BLaER1 treated with 17β-estradiol and CSF1 and Interleukin-3, amounts not matched to agents 10 nM and 100 nM (cell line): ENCODE data around the gene MAS1L.

Source experiments
- H3K27ac ChIP-seq, 11 experiments: shearing (Covaris generic); formaldehyde crosslinking; 2 replicates each; pipeline ENCODE4 v1.8.1; 2022
- H3K27me3 ChIP-seq, 11 experiments: shearing (Covaris generic); formaldehyde crosslinking; 2 replicates each; pipeline ENCODE4 v1.8.1; 2022
- H3K36me3 ChIP-seq, 11 experiments: shearing (Covaris generic); formaldehyde crosslinking; 2 replicates each; pipeline ENCODE4 v1.8.1; 2022
- H3K4me1 ChIP-seq, 10 experiments: shearing (Covaris generic); formaldehyde crosslinking; 2 replicates each; pipeline ENCODE4 v1.8.1; 2022
- H3K4me2 ChIP-seq, 11 experiments: shearing (Covaris generic); formaldehyde crosslinking; 2 replicates each; pipeline ENCODE4 v1.8.1; 2022
- H3K4me3 ChIP-seq, 10 experiments: shearing (Covaris generic); formaldehyde crosslinking; 2 replicates each; pipeline ENCODE4 v1.8.1; 2022
- H3K9ac ChIP-seq, 11 experiments: shearing (Covaris generic); formaldehyde crosslinking; 2 replicates each; pipeline ENCODE4 v1.8.1; 2022
- H3K9me3 ChIP-seq, 11 experiments: shearing (Covaris generic); formaldehyde crosslinking; replicated peaks in 1 of 11; 2 replicates each; pipeline ENCODE4 v1.8.1; 2022
- H4K20me1 ChIP-seq, 11 experiments: shearing (Covaris generic); formaldehyde crosslinking; 2 replicates each; pipeline ENCODE4 v1.8.1; 2022
- Cebpa-rat ChIP-seq, 11 experiments: shearing (Covaris generic); IDR thresholded peaks; 2 replicates each; pipeline ENCODE4 v1.8.1; 2022

MAS1L gene

DNA sequence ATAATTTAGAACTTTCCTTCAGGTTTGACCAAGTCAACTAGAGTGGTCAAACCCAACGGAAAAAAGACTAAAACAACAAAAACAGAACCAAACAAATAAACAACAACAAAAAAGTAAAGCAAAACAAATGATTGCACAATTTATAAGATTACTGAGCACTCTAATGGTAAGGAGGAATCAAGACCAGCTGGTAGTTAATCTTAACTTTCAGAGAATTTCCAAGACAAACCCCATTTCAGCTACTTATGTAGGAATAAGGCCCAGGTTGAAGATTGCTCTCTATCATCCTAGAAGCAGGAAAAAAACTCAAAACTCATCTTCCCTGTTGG, 37.5 kb upstream of the MAS1L start:
- no peak overlapping the region for H3K4me2 ChIP-seq
- H3K9ac ChIP-seq = no peak overlapping the region
- H3K9me3 ChIP-seq = peaks cover 5 to 17% (median 12%) of the 10 kb centered on the region in 11 experiments; a peak in 21 of 22 replicates
- no peaks in the 10 kb centered on the region for H3K4me1 ChIP-seq
- H3K4me3 ChIP-seq = no peak overlapping the region
- no peak overlapping the region for H3K27ac ChIP-seq
- H4K20me1 ChIP-seq = no peaks in the 10 kb centered on the region
- TF ChIP-seq Cebpa-rat (IDR thresholded peaks at IDR 0.05) = no peak
- H3K36me3 ChIP-seq = no peaks in the 10 kb centered on the region
- H3K27me3 ChIP-seq = no peaks in the 10 kb centered on the region

DNA sequence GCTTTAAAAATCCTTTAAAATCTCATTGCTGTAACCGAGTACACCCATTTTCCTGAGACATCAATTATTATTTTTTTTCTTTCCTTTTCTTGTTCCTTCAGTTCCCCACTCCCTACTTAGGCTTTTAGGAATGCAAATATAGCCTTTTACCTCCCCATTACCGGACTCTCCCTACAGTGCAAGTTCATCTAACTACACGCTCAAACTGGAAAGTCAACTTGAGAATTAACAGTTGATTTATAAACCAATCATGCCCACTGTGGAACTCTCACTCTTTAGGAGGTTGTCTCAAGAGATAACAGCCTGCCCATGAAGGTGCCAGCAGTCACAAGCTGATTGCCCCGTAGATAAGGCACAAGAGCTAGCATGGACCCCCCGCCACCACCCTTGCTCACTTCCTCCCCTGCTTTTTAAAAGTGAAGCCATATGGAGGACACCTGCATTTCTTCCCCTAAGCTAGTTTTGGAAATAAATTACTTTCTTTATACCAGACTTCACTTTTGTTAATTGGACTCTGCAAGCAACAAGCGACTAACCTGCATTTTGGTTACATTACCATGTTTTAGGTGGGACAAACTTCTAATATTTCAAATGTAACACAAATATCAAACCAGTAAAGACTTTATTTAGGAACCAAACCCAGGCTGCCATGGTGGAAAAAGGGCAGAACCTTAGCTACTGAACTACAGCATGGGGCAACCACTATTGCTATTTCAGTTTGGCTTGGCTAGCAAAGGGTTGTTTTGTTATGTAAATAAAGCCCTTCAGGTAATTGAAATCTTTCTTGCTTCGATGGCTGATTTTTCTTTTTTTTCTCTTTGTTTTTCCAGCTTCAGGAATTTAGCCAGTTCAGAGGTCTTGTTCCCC, 36.9 kb upstream of the MAS1L start:
- Histone ChIP-seq H3K36me3 (no peaks in the 10 kb centered on the region), H3K9me3 (peaks cover 5 to 17% (median 12%) of the 10 kb centered on the region in 11 experiments; a peak in 21 of 22 replicates), H3K9ac (no peak overlapping the region), H3K4me3 (no peak overlapping the region), H4K20me1 (no peaks in the 10 kb centered on the region), H3K4me1 (no peaks in the 10 kb centered on the region), H3K27me3 (no peaks in the 10 kb centered on the region), H3K27ac (no peak overlapping the region), H3K4me2 (no peak overlapping the region)
- TF ChIP-seq Cebpa-rat (IDR thresholded peaks at IDR 0.05) = no peak

DNA sequence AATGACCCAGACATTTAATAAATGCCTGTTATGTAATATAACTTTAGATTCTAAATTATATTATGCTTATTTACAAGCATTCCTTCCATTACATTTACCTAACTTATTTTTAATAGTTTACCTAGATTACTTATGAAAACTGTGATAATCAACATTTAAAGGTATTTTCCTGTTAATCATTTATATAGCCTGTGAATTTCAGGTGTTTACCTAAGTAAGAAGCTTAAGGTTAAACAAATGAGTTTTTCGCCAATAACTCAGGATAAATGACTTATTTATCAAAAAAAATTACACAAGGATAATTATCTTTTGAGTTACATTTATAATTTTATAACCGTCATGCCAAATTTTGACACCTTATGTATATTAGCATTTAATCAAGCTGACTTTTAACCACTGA, 36.3 kb upstream of the MAS1L start:
- Histone ChIP-seq H3K4me2 (no peak overlapping the region), H3K4me1 (no peaks in the 10 kb centered on the region), H3K27me3 (no peaks in the 10 kb centered on the region), H3K36me3 (no peaks in the 10 kb centered on the region), H3K9ac (no peak overlapping the region), H3K9me3 (peaks cover 5 to 17% (median 12%) of the 10 kb centered on the region in 11 experiments; a peak in 21 of 22 replicates), H3K4me3 (no peak overlapping the region), H4K20me1 (no peaks in the 10 kb centered on the region), H3K27ac (no peak overlapping the region)
- no peak for TF ChIP-seq Cebpa-rat (IDR thresholded peaks at IDR 0.05)

DNA sequence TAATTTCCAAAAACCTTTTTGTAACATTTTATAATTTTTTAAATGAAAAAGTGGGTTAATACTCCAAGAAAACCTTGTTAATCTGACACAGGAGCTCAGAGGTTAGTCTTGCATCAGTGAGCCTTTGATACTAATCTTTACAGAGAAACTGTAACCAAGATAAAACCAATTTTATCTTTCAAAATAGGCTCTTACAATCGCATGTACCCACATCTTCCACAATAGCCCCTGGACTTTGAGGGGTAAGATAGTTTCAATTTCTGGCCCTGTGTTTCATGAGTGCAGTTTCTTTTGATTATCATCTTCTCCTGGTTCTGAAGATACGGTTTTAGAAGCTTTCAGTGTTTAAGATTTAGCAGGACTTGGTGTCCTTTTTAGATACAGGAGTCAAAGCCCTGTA, 34.5 kb upstream of the MAS1L start:
- Histone ChIP-seq H3K4me3 (no peak overlapping the region), H3K4me1 (peaks cover 0 to under 1% (median 0%) of the 10 kb centered on the region in 10 experiments; a peak in 1 of 20 replicates), H3K27ac (no peak overlapping the region), H3K27me3 (no peaks in the 10 kb centered on the region), H3K9me3 (peaks cover 5 to 17% (median 12%) of the 10 kb centered on the region in 11 experiments; a peak in 21 of 22 replicates), H3K9ac (no peak overlapping the region), H3K36me3 (no peaks in the 10 kb centered on the region), H4K20me1 (no peaks in the 10 kb centered on the region), H3K4me2 (no peak overlapping the region)
- TF ChIP-seq Cebpa-rat (IDR thresholded peaks at IDR 0.05) = no peak

DNA sequence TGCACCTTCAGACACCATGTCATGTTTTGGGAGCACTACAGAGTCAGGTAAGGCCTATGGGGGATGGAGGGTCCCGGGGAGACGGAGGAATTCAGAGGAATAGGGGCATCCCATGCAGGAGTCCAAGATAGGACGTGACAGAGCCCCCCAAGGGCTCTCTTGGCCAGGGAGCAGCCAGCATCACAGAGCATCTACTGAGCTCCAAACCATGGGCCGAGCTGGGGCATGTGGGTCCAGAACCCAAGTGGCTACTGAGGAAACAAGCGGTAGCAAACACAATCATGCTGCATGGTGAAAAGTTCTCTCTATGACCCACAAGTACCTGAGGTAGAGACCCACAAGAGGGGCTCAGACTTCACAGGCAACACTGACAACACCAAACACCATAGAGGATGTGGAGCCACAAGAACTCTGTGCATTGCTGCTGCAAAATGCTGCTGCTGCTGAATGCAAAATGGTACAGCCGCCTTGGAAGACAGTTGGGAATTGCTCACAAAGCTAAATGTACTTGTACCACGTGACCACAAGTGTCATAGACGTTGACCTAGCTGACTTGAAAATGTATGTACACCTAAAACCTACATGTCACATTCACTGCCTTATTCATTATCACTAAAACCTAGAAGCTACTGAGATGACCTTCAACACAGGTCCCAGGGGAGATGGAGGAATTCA, 33.4 kb upstream of the MAS1L start:
- no peak overlapping the region for H3K27ac ChIP-seq
- H4K20me1 ChIP-seq = no peaks in the 10 kb centered on the region
- H3K9me3 ChIP-seq = peaks cover 5 to 17% (median 13%) of the 10 kb centered on the region in 11 experiments; a peak in 21 of 22 replicates
- no peaks in the 10 kb centered on the region for H3K27me3 ChIP-seq
- H3K4me3 ChIP-seq = no peak overlapping the region
- no peaks in the 10 kb centered on the region for H3K36me3 ChIP-seq
- H3K9ac ChIP-seq = no peak overlapping the region
- no peak overlapping the region for H3K4me2 ChIP-seq
- no peak for TF ChIP-seq Cebpa-rat (IDR thresholded peaks at IDR 0.05)
- peaks cover 0 to 11% (median 5%) of the 10 kb centered on the region in 10 experiments; a peak in 12 of 20 replicates for H3K4me1 ChIP-seq

DNA sequence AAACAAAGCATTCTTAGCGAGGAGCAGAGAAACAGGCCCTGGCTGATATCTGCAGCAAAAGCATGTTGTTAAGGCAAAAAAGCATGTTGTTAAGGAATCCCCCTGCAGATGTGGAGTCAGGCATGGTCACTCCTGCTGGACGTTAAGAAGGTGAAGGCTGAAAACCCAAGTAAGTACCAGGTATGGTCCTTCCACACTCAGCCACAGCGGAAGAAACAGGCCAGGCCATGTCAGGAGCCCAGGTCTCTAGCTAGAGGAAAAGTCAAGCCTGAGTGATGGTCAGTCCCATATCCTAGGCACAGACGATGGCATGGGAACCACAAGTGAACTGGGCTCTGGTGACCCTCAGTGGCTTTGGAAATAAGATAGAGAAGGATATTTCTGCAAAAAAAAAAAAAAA, 32.5 kb upstream of the MAS1L start:
- no peak for TF ChIP-seq Cebpa-rat (IDR thresholded peaks at IDR 0.05)
- no peak overlapping the region for H3K4me2 ChIP-seq
- H3K27me3 ChIP-seq = no peaks in the 10 kb centered on the region
- no peaks in the 10 kb centered on the region for H3K36me3 ChIP-seq
- no peaks in the 10 kb centered on the region for H4K20me1 ChIP-seq
- no peak overlapping the region for H3K9ac ChIP-seq
- peaks cover 0 to 20% (median 11%) of the 10 kb centered on the region in 10 experiments; a peak in 12 of 20 replicates for H3K4me1 ChIP-seq
- no peak overlapping the region for H3K27ac ChIP-seq
- H3K4me3 ChIP-seq = no peak overlapping the region
- peaks cover 5 to 17% (median 13%) of the 10 kb centered on the region in 11 experiments; a peak in 21 of 22 replicates for H3K9me3 ChIP-seq

DNA sequence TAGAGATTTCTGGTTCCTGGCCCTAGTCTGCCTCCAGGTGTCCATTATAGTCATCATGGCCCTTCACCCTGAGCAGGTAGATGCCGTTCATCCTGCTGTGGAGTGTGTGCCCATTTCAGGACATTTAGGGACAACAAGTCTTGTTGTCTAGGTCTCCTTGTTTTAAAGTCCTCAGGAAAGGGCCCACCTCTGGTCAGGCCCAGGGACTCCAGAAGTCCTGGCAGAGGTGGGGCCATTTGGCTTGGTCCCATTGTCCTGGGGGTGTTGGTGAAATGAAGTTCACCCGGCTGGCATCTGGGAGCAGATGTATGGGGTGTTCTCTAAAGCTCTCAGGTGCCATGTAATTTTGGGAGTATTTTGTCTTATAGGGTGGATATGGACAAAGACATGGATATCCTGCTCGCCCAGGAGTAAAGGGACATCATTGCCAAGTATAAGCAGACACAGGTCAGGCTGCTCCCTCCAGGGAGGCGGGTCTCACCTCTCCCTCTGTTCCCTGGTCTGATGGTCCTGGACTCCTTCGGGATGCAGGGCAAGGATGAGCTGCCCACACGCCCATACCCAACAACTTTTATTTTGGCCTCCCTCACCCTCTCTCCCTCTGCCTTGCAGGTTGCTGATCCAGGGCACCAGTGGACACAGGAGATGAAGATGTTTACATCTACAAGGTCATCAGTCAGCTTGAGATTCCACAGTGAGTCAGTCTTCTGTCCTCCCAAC, 31.7 kb upstream of the MAS1L start:
- TF ChIP-seq Cebpa-rat (IDR thresholded peaks at IDR 0.05) = no peak
- Histone ChIP-seq H4K20me1 (no peaks in the 10 kb centered on the region), H3K27me3 (no peaks in the 10 kb centered on the region), H3K4me3 (no peak overlapping the region), H3K36me3 (no peaks in the 10 kb centered on the region), H3K27ac (no peak overlapping the region), H3K4me2 (no peak overlapping the region), H3K9me3 (peaks cover 5 to 17% (median 13%) of the 10 kb centered on the region in 11 experiments; a peak in 21 of 22 replicates), H3K4me1 (peaks cover 0 to 20% (median 11%) of the 10 kb centered on the region in 10 experiments; a peak in 12 of 20 replicates), H3K9ac (no peak overlapping the region)

DNA sequence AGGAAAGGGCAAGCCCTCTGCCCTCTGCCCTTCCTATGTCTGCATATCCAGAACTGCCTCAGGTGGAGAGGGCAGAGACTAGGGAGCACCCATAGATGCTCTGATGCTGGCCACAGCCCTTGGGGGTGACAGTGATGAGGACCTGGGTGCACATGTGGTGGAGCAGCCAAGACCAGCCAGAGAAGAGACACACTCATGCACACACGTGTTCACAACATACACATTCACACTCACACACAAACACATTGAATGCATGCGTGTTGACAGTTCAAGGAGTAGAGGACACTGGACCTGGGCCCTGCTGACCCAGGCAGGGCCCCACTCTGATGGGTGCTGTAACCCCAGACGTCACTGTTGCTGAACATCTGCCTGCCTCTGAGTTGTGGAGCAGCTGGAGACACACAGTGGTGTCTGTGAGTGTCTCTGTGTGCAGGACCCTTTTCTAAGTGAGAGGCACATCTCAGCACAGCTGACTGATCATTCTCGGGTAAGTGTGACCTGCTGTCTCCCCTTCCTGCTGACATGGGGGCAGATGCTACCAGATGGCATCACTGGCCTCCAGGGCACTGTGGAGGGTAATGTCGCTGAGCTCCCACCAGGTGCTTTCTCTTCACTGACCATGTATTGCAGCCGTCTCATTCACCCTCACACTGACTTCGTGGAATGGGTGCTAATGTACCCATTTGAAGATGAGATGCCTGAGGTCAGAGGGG, 30.1 kb upstream of the MAS1L start:
- TF ChIP-seq Cebpa-rat (IDR thresholded peaks at IDR 0.05) = no peak
- Histone ChIP-seq H3K9me3 (peaks cover 0 to 9% (median 7%) of the 10 kb centered on the region in 11 experiments; a peak in 12 of 22 replicates), H3K4me2 (no peak overlapping the region), H3K4me3 (no peak overlapping the region), H4K20me1 (no peaks in the 10 kb centered on the region), H3K4me1 (peaks cover 0 to 20% (median 11%) of the 10 kb centered on the region in 10 experiments; a peak in 12 of 20 replicates), H3K9ac (no peak overlapping the region), H3K27ac (peak overlapping the region in 2 of 11 experiments; percentile 13 to 36; a peak in 2 of 22 replicates), H3K36me3 (no peaks in the 10 kb centered on the region), H3K27me3 (no peaks in the 10 kb centered on the region)
